Astrocyte of the spinal cord (primary cell): Measurements from ENCODE around the gene NEK2.

Experiments used
- DNase-seq: peaks from one replicate; pipeline ENCODE4 v3.0.0; 2011; ENCODE audit warnings: low read depth, low spot score
- H3K4me3 ChIP-seq: 2 replicates; pipeline ENCODE4 v1.5.1; 2011; ENCODE audit warnings: low read depth, mild to moderate bottlenecking, low read length, moderate library complexity
- in situ Hi-C: cut with HindIII; loops from 2 replicates; pipeline ENCODE4 v1.10.0; 2017; ENCODE audit warnings: low sequenced_read_pairs
- TF ChIP-seq, protein P1 (sequence below): IDR thresholded peaks from 2 replicates; pipeline ENCODE4 v1.5.1; 2012; ENCODE audit warnings: low read depth, mild to moderate bottlenecking, low read length, inconsistent platforms

Gene NEK2

DNA sequence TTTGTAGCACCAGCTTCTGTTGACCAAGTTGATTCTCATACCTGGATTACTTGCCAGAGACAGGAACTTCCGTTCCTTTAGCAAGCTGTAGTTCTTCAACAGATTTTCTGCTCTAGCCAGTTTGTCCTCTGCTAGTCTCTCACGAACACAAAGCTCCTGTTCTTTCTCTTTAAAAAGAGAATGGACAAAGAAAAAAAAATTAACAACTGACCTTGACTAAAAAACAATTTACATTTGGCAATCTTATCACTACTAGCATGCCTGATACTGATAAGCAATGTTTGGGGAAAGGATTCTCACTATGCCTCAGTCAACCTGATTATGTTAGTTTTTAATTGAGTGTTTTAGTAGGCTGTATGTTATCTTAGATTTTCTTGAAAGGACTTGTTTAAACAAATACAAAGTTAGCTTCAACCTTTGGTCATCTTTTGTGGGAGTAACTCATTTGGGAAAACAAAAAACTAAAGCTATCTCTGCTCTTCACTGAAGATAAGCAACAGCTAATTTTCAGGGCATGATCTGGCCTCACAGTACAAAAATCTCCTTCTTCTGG lies 8.3 kb downstream of the NEK2 start:
- TF ChIP-seq, protein P1, sequence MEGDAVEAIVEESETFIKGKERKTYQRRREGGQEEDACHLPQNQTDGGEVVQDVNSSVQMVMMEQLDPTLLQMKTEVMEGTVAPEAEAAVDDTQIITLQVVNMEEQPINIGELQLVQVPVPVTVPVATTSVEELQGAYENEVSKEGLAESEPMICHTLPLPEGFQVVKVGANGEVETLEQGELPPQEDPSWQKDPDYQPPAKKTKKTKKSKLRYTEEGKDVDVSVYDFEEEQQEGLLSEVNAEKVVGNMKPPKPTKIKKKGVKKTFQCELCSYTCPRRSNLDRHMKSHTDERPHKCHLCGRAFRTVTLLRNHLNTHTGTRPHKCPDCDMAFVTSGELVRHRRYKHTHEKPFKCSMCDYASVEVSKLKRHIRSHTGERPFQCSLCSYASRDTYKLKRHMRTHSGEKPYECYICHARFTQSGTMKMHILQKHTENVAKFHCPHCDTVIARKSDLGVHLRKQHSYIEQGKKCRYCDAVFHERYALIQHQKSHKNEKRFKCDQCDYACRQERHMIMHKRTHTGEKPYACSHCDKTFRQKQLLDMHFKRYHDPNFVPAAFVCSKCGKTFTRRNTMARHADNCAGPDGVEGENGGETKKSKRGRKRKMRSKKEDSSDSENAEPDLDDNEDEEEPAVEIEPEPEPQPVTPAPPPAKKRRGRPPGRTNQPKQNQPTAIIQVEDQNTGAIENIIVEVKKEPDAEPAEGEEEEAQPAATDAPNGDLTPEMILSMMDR, result no peak
- no peak overlapping the region for H3K4me3 ChIP-seq
- no peak for DNase-seq
- in situ Hi-C loops, result no loop called here

DNA sequence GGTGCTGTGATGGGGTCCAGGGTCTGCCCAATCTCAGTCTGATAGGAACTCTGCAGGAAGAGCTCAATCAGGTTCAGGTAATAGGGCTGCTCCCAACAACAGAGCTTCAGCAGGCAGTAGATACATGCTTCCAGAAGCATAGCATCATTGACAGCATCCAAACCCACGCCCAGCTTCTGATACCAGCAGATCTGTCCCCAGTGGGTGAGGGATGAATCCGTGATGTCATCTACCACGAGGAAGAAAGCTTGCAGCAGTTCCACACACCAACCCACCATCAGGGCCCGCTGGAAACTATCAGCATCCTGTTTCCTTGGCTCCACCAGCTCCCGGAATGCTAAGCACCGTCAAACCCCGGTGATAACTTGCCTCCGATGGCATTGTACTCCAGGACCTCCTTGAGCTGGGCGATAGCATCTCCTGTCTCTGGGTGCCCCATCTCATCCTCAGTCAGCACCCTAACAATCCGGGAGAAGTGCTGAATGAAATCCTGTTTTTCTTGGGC lies 14.7 kb downstream of the NEK2 start:
- in situ Hi-C loops, result no loop called here
- H3K4me3 ChIP-seq, result no peak overlapping the region
- no peak for DNase-seq
- TF ChIP-seq, protein P1, result no peak

DNA sequence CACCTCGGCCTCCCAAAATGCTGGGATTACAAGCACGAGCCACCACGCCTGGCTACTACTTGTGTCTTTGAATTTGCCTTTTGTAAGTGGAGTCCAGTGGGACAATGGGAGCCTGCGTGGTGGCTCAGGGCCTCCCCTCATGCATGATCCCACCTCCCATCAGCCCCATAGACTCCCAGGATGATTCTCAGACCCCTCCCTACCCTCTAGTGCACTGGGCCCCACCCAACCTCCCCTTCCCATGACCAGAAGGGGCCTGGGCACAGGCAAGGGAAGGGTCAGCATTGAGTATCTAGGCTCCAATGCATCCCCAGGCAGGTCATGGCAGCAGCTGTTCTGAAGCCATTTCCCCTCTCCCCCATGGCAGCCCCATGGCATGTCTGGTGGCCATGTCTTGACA lies 18.7 kb downstream of the NEK2 start:
- in situ Hi-C loops, result no loop called here
- TF ChIP-seq, protein P1, result no peak

DNA sequence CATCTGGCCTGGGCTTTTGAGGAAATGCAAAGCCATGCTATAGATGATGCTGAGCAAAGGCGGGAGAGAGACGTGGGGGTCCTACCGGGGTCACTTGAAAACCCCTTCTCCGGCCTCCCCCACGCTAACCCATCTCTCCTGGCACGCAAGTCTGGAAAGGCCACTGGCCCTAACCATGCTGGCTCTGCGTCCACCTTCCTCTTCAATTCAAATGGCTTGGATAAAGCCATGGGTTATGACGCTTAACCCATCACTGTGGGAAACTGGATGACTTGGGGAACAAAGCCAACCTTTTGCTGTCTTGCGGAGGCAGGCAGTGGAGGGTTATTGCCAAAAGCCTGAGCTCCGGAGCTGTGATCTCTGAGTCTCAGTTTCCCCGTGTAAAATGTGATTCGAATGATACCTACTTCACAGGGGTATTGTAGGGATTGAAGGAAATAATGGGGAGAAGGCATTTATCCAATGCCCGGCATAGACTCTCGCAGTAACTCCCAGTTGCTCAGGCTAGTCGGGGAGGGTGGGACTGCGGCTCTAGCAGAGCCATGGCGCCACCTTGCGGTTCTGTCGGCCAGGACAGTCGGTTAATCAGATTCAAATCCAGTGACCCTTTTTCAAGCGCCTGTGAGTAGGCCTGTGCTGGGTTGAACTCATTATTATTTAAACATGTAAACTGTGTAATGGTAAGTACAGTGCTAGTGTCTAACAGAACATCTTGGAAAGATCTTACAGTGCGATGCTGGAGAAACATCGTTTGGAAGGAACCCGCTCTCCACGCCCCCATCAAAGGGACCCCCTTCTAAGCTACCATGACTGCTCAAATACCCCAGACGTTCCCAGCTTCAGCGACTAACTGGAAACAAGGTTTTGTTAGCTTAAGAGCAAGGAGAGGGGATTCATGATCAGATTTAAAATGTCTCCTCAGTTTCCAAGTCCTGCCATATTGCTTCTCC lies 20.3 kb downstream of the NEK2 start:
- TF ChIP-seq, protein P1, result peak; percentile 92
- in situ Hi-C loops, result no loop called here
- no peak overlapping the region for H3K4me3 ChIP-seq
- peak; percentile 85 for DNase-seq

More for the DNA sequence above, 18.7 kb downstream of the NEK2 start:
- H3K4me3 ChIP-seq, result no peak overlapping the region
- DNase-seq, result no peak

DNA sequence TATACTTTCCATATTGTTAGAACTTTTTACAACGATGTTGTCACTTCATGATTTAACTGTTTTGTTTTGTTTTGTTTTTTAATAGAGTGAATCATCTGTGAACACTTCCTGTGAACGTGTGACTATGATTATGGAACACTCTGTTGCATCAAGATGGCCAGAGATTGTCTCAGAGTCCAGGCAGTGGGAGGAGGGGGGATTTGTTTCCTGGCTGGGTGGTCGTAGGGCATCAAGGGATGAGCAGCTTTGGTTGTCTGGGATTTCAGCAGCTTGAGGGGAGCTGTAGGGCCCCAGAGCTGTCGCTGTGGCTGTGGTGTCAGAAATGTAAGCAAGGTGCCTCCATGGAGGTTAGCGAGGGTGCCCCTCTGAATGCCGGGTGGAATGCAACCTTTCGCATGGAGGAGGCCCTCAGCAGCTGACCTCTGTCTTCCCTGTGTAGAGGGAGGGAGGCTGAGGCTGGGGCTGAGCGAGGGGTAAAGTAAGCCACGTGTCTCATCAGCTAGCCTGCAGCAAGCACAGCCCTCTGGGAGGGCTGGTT lies 21.4 kb downstream of the NEK2 start:
- in situ Hi-C loops, result no loop called here
- TF ChIP-seq, protein P1, result no peak
- no peak for DNase-seq
- no peak overlapping the region for H3K4me3 ChIP-seq

DNA sequence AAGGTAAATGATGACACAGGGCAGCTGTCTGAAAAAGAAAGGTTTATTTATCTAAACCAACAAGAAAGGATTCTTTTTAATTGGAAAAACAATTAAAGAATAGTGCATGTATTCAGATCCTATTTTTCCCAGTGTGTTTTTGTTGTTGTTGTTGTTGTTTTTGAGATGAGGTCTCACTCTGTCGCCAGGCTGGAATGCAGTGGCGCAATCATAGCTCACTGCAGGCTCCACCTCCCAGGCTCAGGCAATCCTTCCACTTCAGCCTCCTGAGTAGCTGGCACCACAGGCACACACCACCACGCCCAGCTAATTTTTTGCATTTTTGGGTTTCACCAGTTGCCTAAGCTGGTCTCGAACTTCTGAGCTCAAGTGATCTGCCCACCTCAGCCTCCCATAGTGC lies 22.1 kb downstream of the NEK2 start:
- TF ChIP-seq, protein P1, result no peak
- H3K4me3 ChIP-seq, result no peak overlapping the region
- no peak for DNase-seq
- in situ Hi-C loops, result no loop called here
